GOT3 (cell line): ENCODE data around the gene MDP1.
A peak's percentile ranks its signal among the peaks of the same experiment; 100 is the strongest.
"Not testable (repeated sequence)": the region's sequence is repeated elsewhere in the genome, so short reads cannot be mapped to it uniquely, and the experiment has no call there.

Source experiments
- DNase-seq: peaks from one replicate; lab custom pipeline; 2025; ENCODE audit warnings: mixed read lengths; lab: John Stamatoyannopoulos, UW

MDP1 gene

DNA sequence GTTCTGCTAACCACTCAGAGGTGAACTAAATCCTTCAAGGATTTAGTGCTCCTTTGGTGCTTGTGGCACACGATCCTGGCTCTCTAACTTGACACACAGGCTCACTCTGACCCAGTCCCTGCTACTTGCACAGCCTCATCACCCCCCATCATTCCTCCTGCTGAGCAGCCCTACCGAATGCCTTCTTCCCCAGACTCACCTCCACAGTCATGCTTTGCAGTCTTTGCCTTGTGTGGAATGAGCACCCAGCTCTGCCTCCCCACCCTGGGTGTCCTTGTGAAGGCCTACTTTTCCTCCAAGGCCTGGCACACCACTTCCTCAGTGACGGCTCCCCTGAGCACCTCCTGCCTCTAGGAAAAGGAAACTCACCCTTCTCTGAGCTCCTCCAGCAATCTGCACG is 34.5 kb upstream of the MDP1 start:
- DNase-seq, result no peak

DNA sequence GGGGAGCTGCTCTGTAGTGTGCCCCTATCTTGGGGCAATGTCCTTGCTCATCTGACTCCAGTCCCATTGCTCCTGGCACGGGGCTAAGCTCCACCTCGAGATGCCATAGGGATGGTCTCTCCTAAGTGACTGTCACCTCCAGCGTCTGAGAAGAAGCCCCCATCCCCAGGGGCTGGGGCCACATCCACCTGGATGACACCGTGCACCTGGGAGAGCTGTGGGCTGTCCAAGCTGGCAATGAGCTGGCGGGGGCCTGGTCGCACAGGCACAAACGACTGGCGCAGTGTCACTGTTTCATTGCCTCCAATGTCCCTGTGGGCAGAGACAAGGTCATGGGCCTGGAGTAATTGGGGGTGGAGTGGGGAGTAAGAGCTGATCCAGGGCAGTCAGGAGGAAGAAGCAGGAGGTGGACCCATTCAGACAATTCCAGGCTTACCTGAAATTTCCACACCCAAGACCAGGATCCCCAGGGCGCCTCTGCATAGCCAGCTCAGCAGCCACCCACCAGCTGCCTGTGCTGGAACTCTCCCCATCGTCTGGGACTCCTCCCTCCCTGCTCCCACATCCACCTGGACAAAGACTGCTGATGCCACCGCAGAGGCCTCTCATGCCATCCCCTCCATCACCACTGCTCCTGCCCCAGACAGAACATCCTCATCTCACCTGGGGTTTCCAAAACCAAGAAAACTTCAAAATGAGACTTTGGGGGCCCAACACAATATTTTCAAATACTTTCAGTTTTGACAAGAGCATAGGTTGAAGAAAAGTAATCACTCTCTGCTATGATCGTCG is 33.6 kb upstream of the MDP1 start:
- DNase-seq, result no peak

DNA sequence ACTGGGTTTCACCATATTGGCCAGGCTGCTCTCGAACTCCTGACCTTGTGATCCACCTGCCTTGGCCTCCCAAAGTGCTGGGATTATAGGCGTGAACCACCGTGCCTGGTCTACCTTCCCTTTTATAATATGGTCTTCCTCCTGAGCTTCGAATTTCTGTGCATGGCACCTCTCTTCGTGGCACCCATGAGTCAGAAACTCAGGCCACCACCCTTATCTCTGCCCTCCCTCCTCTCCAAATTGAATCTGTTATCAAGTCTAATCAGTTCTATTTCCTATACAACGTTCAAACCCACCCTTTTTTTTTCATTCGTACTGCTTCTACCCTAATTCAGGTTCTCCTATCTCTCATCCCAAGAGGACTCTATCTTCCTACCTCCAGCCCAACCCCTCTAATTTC is 31.6 kb upstream of the MDP1 start:
- no peak for DNase-seq

DNA sequence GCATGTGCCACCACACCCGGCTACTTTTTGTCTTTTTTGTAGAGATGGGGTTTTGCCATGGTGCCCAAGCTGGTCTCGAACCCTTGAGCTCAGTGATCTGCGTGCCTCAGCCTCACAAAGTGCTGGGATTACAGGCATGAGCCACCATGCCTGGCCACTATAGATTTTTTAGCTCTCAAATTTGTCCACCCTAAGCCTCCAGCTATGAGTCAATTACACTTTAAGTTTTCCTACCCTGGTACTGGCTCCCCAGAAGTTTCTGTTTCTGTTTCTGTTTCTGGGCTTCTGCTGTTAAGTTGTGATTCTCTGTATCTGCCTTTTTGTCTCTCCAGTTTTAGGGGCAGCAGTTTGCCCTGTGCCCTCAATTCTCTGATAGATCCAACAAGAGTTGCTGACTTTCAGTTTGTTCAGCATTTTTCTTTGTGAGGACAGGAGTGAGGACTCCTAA is 30.9 kb upstream of the MDP1 start:
- DNase-seq, result no peak

DNA sequence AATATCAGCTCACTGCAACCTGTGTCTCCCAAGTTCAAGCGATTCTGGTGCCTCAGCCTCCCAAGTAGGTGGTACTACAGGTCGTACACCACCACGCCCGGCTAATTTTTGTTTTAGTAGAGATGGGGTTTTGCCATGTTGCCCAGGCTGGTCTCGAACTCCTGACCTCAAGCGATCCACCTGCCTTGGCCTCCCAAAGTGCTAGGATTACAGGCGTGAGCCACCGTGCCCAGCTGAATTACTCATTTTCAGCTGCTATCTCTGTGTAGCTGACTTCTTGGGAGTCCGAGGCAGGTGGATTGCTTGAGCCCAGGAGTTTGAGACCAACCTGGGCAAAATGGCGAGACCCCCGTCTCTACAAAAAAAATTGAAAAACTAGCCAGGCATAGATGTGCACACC is 29.5 kb upstream of the MDP1 start:
- not testable (repeated sequence) for DNase-seq

DNA sequence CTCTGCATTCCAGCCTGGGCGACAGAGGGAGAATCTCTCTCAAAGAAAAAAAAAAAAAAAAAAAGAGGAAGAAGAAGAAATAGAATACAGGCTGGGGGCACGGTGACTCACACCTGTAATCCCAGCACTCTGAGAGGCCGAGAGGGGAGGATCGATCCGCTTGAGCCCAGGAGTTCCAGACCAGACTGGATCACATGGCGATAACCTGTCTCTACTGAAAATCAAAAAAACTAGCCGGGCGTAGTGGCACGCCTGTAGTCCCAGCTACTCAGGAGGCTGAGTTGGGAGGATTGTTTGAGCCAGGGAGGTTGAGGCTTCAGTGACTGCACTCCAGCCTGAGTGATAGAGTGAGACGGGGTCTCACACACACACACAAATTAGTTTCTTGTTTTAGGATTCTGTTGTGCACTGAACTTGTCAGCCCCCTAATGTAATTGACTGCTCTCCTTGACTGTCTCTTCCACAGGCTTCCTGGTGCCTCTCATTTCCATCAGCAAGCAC is 27.5 kb upstream of the MDP1 start:
- DNase-seq, result no peak

DNA sequence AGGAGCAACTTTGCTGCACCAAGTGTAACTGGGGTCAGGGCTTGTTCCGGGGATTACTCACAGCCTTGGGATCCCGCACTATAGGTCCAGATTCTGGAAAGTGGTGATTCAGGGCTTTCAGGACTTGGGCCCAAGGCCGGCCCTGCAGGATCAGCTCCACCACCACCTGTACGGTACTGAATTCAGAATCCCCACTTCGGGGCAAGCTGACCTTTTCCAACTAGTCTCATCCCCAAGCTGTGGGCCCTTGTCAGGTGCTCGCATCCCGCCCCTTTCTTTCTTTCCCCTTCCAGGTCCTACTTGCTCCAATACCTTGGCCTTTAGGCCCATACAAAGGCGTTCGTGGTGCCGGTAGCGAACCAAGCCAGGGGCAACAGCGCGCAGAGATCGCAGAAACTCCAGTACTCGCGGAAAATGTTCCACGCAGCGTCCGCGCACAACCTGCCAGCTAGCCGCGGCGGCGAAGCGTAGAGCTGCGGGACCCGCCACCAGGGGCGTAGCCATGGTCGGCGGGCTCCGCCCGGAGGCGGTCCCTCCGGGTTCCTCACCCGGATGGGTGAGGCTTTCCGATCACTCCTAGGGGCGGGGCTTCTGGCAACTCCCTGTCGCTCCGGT is 26.1 kb upstream of the MDP1 start:
- DNase-seq, result peak; percentile 87

DNA sequence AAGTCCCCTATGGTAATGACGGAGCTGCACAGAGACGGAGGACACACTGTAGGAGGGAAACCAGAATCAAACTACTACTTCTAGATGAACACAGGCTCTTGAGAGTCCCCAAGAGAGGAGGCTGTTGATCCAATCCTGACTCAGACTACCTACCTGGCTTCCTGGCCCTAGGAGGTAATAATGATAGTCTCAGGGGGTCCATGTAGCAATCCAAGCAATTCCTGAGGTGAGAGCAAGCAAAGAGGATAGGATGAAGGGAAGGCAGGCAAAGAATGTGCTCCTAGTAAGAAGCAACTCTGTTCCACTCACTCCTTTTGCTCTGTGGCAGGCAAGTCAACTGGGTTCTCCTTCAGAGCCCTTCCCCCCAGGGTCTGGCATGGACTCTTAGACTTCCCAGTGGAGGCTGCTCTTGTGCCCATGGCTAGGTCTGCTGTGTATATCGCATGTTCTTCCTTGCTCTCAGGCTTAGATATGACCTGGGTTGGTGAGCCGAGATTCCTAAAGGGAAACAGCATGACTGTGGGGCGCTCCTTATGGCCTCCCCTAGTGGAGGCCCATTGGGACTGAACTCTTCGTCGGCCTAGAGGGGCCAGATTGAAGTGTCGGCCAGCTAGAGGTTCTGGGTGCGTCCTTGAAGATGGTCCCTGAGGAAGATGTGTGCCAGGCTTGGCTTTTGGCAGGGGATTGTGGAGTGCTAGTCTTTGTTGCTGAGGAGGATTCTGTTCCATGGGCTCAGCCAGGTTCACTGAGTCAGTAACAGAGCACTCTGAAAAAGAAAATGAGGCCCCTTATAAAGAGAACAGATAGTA is 24.4 kb upstream of the MDP1 start:
- no peak for DNase-seq

DNA sequence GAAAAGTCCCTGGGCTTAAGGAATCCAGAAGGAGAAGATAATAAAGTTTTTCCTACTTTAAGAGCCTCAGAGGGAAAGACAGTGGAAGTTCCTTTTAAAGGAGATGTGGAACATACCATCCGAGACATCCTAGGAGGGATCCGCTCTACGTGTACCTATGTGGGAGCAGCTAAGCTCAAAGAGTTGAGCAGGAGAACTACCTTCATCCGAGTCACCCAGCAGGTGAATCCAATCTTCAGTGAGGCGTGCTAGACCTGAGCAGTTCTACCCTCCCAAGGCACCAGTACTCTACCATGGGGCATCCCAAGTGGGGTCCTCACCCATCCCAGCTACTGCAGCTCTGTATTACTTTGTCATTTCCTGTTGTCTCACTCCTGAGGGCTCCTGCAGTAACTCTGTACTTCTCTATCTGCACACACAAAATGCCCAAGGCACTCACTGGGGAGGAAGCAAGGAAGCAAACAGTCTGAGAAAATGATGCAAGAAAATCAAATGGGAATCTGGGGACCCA is 22.7 kb upstream of the MDP1 start:
- DNase-seq, result no peak

DNA sequence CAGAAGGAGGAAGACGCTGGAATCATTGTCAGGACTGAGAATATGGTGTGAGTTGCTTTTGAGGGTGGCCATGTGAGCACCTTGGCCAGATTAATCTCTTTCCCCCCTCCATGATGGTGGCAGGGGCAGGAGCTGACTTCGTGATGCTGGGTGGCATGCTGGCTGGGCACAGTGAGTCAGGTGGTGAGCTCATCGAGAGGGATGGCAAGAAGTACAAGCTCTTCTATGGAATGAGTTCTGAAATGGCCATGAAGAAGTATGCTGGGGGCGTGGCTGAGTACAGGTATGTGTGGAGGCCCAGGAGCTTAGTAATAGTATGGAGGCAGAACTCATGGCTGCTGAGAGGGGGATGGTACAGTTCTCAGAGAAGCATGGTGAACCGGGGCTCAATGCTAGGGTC is 22.3 kb upstream of the MDP1 start:
- DNase-seq, result no peak

DNA sequence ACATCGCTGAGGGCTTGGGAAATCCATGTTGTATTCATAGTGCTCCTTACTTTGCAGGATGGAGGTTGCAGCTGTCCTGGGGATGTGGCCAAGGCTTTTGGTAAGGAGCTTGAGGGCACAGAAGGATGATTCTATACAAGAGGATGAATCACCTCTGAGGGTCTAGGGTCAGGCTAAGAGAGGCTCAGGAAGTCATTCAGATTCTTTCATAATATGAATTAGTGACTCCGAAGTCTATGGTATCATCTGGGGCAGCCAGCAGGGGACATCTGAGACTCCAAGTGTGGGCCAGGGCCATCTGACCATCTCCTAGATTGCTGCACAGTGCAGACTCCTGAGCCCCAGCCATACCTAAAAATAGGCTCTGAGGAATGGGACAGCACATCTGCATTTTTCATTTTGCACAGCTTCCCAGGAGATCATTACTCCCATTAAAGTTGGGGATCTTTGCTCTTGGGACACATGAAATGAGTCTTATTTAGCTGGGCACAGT is 21.6 kb upstream of the MDP1 start:
- no peak for DNase-seq

DNA sequence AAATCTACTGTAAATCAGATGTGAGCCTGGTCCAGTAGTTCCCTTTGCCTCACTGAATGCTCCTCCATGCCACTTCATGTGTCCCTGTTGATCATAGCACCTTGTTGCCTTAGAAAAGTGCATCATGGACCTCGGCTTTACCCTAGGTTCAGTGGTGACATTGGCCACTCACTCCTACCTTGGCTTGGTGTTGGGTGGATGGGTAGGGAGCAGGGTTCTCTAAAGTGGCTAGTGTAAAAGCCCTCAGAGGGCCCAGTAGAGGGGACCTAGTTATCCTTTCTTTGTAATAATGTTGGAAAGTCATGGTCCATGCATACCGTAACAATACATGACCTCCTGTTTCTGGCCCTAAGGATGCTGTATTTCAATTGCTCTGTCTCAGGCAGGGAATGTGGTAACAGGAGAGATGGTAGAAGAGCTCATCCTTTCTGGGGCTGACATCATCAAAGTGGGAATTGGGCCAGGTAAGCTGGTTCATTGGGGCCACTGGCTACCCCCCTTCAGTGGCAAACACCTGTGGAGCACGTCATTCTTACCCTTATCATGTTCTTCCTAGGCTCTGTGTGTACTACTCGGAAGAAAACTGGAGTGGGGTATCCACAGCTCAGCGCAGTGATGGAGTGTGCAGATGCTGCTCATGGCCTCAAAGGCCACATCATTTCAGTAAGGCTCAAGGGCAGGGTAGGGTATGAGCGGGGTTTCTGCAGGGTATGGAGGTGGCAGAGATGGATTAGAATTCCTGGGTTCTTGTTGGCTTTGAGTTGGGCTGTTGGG is 21.0 kb upstream of the MDP1 start:
- DNase-seq, result no peak

DNA sequence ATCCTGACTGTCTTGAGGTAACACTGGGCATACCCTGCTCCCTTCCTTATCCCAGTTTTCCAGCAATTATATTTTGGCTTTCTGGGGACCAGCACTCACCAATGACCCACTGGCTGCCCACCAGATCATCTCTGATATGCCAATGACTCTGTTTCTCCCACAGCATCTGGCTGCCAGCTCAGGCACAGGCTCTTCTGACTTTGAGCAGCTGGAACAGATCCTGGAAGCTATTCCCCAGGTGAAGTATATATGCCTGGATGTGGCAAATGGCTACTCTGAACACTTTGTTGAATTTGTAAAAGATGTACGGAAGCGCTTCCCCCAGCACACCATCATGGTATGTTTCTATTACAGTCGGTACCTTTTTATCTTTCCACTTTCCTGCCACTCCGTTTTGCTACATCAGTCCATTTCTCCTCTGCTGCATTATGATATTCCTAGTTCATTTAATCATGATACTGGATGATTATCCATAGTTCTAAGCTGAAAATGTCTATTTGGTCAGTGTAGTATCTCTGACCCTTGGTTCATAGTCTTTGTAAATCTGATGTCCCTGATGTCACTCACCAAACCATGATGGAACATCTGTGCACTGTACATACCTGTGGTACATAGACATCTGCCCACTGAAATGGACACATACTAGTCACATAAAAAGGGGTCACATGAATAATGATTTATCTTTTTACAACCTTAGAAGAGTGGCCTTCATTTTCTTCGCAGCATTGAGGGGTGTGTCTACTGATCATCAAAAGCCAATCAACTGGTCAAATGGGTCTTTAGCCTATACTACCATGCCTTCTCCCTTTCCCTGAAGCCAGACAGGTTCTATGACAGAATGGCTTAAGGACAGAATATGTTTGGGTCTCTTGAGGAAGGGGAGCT is 20.2 kb upstream of the MDP1 start:
- no peak for DNase-seq

DNA sequence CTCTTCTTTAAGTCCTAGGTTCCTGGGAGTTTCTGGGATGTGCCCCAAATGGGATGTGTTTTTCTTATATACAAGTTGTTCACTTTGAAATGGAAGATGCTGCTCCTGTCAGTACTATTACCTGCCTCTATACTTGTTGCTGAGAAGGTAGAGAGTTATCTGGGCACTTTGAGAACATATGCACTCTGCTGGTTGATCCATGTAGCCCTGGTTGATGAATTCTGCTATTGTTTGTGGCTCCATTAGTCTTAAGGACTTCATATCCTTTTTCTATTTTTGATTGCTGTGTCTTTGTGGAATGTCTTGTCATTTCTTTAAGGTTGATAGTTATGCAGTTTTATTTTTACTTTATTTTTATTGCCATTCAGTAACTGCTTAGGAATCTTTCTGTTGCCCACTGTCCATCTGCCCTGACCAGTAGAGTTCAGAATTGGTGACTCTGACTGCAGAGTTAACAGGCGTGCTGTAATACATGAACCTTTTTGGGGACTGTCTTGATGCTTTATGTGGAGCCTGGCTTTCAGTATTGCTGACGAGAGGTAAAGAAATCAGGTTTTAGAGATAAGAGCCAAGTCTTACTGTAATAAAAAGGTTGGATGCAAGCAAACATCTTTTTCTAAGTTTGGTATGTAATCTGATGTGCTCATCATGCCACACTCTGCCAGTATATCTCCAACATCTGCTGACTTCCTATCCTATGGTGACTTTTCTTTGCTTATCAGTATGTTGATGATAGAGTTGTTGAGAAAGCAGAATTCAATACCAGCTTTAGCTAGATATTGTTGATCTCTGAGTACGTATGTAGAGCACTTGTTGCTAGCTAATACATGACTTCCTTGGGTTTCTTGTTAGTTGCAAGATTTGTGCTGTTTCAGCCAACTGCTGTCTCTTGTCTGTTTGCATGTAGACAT is 18.5 kb upstream of the MDP1 start:
- no peak for DNase-seq

DNA sequence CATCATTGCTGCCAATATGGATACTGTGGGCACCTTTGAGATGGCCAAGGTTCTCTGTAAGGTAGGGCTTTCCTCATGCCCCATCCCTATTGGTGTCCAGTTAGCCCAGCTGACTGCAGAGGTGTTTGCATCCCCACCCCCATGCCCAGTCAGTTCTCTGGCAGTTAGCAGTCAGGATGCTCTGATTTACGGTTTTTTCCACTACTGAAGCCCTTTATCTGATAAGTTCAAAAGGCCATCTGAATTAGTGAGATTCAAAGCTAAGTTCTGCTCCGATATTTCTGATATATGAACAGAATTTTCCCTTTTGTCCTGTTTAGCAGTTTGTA is 17.6 kb upstream of the MDP1 start:
- DNase-seq, result no peak

DNA sequence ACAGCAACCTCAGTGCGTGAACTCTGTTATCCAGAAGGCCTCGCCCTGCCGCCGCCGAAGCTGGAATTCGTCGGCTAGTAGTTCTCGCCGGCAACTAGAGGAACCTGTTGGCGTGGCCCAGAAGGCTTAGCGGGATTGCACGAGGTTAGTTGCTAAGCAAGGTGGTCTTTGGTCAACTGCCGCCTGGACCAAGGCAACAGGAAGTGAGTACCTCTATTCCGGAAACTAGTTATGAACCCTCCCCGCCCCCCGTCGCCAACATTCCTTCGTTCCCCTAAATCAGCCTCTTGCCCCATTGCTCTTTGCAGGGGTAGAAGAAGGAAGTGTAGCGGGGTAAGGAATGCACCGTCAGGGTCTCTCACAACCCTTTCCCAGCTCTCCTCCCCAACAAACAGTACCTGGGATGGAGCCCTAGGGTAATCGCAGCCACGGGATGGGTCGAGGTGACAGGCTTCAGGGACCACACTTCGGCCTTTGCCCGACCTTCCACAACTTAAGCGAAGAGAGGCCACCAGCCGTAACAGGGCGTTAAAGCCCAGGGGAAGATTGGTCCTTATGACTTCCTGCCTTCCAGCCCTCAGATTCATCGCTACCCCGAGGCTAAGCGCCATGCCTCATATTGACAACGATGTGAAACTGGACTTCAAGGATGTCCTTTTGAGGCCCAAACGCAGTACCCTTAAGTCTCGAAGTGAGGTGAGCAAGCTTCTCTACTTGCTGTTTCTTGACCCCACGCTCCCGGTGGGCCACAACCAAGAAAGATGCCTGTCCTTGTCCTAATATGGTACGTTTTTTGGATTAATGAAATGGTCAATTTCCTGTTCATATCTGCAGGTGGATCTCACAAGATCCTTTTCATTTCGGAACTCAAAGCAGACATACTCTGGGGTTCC is 17.0 kb upstream of the MDP1 start, which contains the start of gene GMPR2:
GMPR2 (plus strand) TSS at position 285 of the 893 bp plus-strand sequence; CDS start at position 610, 325 bp downstream.
- DNase-seq, result no peak

DNA sequence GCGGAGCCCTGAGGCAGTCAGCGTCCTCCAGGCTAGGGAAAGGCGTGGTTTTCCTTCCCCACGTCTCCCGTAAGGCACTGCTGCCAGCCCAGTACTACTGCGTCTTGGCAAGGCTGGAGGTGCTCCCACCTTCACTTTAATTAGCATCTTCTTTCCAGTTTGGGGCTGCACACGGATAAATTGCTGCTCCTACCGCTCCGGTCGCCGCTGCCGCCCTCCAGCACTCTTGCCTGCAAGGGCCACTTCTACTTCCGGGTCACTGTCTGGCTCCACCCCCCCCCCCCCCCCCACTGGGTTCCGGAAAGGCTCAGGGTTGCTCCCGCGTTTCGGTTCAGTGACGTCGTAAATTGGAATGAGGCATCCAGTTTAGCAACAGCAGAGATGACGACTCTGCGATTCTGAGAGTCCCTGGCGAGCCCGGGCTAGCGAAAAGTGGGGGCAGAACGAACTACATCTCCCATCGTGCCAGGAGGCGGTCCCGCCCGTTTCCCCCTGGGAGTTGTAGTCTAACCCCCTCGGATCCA is 16.3 kb upstream of the MDP1 start, which contains the start of gene NEDD8:
NEDD8 (minus strand) TSS at position 247 of the 524 bp plus-strand sequence; CDS start at position 147, 100 bp downstream.
- peak; percentile 71 for DNase-seq
